ENCODE data around the gene MPHOSPH9.

- TF ChIP-seq POLR2A (IDR thresholded peaks at IDR 0.05) (no peak), CTCF (IDR thresholded peaks at IDR 0.05 in 8 of 11, conservative IDR thresholded peaks at IDR 0.05 in 3 of 11) (no peak), POLR2AphosphoS5 (IDR thresholded peaks at IDR 0.05) (no peak)
These were observed 65.6 kb downstream of the MPHOSPH9 start for GRCh38 chr12:123167329-123167728.

Data from spleen (tissue), 7 donors.